GM12872 (cell line): ENCODE results near the gene PIEZO2.

Experiments used
- CTCF ChIP-seq: IDR thresholded peaks from 3 replicates; pipeline ENCODE4 v1.5.1; 2011; ENCODE audit warnings: low read depth, mild to moderate bottlenecking, low read length, moderate library complexity; ENCODE audit not compliant: insufficient read depth

PIEZO2 gene

GRCh38 chr18:10680271-10680596, 469.1 kb downstream of the PIEZO2 start:
- no peak for TF ChIP-seq CTCF

GRCh38 chr18:10679557-10680270, 469.7 kb downstream of the PIEZO2 start:
- TF ChIP-seq CTCF: no peak

GRCh38 chr18:10671441-10671840, 477.9 kb downstream of the PIEZO2 start:
- no peak for TF ChIP-seq CTCF

GRCh38 chr18:10670856-10671255, 478.5 kb downstream of the PIEZO2 start:
- TF ChIP-seq CTCF: no peak

- TF ChIP-seq CTCF: no peak
Observed at GRCh38 chr18:10669441-10670100, 479.8 kb downstream of the PIEZO2 start.

GRCh38 chr18:10663750-10664149, 485.6 kb downstream of the PIEZO2 start:
- no peak for TF ChIP-seq CTCF

GRCh38 chr18:10661317-10661716, 488.1 kb downstream of the PIEZO2 start:
- no peak for TF ChIP-seq CTCF
